SH-SY5Y (cell line): ENCODE results near the gene KRT79.

Source experiments
- GATA2 ChIP-seq: IDR thresholded peaks from 2 replicates; pipeline ENCODE4 v1.6.1; 2011; ENCODE audit warnings: mild to moderate bottlenecking, low read depth, low read length
- GATA3 ChIP-seq: IDR thresholded peaks from 2 replicates; pipeline ENCODE4 v1.6.1; 2011; ENCODE audit warnings: low read depth, mild to moderate bottlenecking, low read length, moderate library complexity

- TF ChIP-seq GATA2: no peak
- TF ChIP-seq GATA3: no peak
Observed at GRCh38 chr12:52823761-52824450, 10.2 kb downstream of the KRT79 start.
